HG02759 (cell line): Measurements from ENCODE around the gene MPHOSPH9.

ENCODE experiments used
- ATAC-seq: cut with Tn5 transposase; IDR thresholded peaks from one replicate; pipeline ENCODE4 v1.9.1; 2021; ENCODE audit warnings: mild to moderate bottlenecking, moderate library complexity; ENCODE audit not compliant: unreplicated experiment

MPHOSPH9 gene

DNA sequence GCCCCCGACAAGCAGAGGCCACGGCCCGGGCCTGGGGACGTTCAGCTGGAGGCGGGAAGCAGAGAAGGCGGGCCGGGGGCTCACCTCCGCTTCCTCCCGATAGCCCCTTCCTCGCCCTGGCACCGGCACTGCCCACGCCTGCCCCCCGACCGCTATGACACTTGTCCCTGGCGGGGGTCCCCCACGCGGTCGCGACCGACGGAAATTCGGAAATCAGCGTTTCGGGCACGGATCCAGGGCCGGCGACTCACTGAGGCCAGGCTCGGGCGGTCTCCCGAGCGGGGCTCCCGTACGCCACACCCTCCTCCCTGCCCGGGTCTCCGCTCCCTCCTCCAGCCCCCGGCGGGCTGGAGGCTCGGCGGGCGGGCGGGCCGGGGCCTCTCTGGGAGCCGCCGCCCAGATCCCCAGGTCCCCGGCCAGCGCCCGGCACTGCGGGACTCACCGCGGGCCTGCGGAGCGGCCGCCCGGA, 82.6 kb downstream of the MPHOSPH9 start:
- ATAC-seq: peak; percentile 19

DNA sequence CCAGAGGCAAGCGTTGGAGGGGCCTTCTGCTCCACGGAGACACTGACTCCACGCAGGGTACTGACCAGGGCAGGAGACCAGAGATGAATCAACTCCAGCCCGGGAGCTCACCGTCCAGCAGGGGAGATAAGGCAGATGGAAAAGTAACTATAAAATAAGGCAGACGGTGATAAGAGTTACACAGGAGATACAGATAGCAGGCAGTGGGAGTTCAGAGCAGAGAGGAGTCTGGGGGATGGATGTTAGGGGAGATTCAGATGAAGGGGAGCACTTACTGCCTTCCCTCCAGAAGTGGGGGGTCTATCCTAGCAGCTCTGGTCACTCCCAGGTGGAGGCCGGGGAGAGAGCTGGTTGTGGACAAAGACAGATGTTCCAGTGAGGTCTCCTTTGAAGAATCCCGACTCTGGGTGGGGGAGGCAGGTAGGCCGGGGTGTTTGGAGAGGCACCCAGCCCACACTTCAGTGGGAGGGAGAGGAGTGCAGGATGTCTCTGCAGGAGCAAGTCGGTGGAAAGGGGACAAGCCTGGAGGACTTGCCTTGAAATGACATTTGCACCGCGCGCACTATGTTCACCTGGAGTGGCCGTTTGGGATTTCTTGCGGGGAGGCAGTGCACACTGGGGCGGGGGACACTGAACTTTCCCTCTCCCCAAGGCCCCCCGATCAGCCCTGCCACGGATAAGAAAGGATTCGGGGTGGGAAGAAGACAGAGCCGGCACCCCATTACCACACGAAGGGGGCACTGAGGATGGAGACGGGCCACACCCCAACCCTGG, 83.3 kb downstream of the MPHOSPH9 start:
- ATAC-seq: no peak

DNA sequence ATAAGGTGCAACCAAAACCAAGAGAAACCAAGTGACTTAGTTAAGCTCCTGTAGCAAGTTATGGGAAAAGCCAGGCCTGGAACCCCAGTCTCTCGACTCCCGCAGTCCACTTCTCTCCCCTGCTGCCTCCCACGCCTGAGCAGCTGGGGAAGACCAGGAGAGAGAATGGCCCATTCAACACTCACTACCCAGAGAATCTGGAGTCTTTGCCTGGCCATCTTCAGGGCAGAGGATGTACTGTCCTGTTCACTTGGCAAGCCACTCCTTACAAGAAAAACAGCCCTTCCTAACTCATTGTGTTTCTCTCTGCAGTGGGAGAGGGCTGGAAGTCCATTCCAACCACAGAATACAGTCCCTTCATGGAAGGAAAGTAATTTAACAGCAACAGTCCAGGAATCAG, 83.9 kb downstream of the MPHOSPH9 start:
- no peak for ATAC-seq

DNA sequence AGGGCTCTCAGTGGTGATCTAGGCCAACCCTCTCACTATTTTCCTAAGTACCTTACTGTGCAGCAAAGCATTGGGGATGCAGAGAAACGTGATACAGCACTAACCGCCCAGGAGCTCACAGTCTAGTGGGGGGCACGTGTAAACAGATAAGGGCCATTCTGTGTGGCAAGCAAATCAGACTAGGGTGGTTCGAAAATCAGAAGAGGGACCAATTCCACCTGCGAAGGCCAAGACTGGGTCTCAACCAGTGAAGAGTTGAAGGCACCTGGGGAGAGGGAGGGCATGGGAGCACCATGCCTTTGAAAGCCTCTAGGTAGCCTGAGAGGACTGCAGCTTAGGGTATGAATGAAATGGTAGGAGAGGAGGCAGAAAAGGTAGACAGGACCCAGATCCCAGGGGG, 84.3 kb downstream of the MPHOSPH9 start:
- no peak for ATAC-seq

DNA sequence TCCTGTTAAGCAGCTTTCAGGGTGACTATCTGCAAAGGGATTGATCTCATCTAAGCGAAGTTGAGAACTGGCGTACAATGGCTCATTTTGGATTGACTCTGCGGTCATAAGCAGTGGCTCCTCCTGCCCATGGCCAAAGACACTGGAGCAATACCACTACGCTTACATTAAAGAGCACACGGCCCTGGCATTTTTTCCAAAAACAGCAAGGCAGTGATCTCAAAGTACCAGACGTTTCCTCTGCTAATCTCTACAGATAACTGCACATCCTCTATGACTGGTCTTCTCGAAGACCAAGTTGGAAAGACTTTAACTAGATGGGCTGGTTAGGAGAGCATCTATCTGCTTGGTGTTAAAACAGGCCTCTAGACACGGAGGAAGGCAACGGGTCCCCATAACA, 84.7 kb downstream of the MPHOSPH9 start:
- ATAC-seq: no peak

DNA sequence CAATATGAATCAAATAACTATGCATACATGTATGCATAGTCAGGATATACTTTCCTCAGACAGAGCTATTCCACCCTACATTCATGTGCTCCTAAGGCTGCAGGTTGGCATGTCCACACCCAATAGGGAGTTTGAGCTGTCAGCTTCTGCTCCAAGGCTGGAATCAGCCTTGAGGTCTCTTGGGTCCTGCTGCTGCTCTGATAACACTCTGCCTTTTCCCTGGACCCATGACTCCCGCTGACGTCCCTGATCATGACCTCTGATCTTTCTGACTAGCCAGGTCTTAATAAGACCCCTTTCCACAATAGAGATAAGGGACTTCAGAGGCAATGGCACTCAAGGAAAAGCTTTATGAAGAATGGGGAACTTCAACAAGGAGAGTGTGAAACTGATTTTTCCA, 87.7 kb downstream of the MPHOSPH9 start:
- no peak for ATAC-seq

DNA sequence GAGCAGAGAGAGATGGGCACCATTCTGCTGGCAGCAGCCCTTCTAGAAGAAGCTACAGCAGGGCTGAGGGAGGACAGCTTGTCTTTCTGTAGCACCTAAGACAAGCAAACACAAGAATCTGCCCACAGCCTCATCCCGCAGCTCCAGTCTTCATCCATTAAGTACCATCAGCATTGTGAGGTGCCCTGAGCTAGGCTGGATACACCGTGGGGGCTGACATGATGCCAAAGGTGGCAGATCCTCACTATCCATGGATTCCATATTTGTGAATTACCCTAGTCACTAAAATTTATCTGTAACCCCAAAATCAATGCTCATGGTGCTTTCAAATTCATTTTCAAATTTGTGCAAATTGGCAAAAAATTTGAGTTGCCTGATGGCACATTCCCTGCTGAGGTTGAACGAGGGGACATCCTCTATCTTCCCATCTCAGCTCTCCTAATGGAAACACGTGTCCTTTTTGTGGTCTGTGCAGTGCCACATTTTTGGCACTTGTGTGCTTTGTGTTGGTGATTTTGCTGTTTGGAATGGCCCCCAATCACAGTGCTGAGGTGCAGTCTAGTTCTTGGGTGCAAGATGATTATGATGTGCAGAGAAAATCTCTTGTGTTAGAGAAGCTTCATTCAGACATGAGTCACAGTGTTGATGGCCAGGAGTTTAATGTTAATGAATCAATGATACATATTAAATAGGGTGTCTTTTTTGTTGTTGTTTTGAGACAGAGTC, 89.0 kb downstream of the MPHOSPH9 start:
- no peak for ATAC-seq

DNA sequence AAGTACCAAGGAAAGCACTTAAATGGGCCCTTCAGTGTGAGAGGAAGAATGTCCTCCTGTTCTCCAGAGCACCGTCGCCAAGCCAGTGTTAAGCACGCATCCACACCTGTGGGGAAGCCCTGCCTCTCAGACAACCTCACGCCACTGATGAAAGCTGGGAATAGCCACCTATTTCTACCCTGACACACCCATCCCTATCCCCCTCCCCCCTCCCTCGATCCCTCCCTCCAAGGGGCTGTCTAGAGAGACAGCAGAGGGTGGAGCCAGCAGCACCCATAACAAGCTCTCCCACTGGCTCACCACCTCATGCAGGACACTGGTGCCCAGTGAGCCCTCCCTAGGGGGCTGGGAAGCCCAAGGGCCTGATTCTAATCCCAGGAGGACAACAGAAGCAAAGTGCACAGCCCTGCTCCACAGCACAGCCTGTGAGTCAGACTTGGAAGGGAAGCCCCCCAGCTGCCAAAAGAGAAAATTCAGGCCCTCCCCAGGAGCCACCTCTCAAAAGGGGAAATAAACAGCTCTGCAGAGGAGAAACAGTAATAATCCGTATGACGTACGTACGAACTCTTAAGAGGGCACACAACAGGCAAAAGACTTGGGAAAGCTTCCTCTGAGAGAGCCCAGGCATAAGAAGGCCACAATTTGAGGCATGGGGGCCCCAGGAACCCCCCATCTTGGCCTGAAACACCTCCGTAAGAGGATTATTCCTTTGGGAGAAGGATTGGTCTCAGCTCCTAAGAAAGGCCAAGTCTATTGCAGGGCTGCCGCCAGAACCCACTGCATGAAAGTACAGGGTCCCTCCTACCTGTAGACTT, 89.8 kb downstream of the MPHOSPH9 start:
- no peak for ATAC-seq

DNA sequence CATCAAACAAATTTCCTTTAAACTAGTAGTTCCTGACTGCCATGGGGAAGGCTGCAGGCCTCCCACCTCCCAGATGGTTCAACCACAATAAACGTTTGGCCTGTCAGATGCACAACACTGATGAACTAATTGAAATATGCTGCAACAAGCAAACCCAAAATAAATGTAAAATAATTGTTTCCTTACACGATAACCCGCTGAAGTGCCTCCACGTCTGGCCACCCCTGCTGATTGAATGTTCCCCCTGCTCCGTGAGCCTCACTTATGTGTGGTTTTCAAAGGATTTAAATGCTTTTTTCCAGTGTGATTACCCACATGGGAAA, 90.5 kb downstream of the MPHOSPH9 start:
- ATAC-seq: no peak

DNA sequence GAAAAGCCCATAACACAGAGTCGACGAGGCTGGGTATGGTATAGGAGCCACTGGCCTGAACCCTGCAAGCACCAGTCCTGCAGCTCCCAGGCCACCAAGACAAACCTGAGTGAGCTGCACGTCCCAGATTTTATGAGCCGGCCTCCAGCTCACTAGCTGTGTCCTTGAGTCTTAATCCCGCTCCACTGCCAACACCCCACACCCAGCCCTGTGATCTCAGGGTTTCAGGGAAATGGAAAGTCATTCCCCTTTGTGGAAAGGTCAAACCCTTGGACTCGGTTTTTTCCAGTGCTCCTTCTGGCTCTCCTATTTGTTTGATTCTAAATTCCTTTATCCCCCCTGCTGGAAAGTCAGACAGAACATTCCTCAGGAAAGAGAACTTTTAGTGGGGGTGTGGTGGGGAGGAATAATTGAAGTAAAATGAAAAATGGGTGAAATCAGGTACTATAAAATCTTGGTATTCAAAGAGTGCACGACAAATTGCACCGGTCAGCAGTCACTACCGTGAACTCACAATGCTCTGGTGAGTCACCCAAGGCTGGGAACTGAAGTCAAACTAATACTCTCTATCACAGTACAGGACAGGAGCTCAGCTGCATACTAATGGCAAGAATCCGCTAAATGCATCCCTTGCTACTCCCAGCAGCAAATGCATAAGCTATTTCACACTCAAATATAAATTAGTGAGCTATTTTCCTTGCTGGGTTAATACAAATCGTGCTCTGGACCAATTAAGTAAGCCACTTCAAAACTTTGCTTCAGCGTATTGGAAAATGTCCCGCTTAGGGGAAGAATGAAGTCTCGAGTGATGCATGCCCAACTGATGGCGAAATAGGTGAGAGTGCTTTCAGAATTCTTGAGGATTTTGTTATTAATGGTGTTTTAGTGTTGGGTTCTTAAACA, 91.1 kb downstream of the MPHOSPH9 start:
- no peak for ATAC-seq

DNA sequence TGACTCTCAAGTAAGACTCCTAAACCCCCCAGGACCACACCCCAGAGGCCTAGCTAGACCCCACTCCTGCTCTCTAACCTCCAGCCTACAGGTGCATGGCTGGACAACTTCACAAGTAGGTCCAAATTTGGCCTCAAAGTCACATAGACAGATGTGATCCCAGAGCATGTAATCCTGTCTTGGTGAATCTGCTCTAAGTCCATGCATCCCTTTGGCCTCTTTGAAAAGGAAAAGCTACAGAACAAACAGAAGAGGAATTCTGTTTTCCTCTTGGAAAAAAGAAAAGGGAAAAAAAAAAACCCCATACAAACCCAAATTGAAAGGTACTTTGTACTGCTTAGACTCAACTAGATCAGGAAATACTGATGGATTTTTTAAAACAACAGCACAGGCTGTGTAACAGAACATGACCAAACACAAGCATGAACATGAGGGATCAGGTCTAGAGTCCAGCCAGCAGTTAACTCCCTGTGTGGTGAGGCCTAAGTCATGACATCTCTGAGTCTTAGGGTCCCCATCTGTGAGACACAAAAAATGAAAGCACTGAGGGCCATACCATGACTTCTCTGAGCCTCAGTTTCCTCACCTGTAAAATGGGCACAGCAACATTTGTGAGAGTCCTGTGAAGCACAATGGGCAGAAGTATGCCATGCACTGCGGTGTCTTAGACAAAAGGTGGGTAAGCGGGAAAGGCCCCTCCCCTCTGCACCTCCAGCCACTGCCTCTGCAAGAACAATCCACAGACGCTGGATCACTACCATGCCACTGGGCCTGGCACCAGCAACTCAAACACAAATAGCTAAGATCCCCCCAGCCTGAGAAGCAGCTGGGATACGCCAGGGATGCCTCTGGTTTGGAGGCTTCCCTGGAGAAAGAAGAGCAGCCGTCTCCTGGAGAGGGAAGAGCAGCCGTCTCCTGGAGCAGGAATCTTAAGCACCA, 92.0 kb downstream of the MPHOSPH9 start:
- no peak for ATAC-seq

DNA sequence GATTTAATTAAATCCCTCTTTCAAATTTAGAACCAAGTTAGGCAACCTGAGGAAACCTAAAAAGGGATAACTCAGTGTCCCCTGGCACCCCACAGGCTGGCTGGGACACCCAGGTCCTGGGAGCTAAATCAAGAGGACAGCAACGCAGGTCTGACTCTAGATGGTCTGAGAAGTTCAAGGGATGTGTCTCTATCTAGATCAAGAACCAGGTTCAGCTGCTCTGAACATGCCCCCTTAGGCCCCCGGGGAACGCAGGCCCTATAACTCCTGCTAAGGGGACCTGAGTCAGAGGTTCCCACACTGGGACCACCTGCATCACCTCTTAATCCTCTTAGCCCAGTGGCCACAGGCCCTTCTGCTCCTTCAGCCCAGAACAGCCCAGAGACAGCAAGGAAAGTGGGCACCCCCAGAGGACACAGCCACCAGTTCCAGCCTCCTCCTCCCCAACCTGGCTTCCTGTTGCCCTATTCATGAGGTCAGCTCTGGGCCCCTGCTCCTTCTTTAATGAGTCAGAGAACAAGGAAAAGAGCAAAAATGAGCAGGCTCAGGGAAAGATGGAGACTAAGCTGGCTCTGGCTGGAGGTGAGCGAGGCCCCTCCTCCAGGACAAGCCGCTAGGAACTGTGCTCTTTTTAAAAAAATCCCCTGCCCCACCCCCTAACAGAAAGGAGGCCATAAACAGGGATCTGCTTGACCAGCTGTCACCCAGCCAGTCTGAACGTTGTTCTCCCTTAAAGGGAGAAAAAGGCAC, 92.8 kb downstream of the MPHOSPH9 start:
- ATAC-seq: no peak

DNA sequence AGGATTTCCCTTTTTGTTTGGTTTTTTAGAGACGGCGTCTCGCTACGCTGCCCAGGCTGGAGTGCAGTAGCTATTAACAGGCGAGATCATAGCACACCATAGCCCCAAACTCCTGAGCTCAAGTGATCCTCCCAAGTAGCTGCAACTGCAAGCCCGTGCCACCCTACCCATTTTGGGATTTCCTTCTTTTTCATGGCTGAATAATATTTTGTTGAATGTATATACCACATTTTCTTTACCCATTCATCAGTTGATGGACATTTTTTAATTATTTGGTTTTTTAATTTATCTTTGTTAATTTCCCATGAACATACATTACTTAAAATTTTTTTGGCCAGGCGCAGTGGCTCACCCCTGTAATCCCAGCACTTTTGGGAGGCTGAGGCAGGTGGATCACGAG, 97.3 kb downstream of the MPHOSPH9 start:
- ATAC-seq: no peak

DNA sequence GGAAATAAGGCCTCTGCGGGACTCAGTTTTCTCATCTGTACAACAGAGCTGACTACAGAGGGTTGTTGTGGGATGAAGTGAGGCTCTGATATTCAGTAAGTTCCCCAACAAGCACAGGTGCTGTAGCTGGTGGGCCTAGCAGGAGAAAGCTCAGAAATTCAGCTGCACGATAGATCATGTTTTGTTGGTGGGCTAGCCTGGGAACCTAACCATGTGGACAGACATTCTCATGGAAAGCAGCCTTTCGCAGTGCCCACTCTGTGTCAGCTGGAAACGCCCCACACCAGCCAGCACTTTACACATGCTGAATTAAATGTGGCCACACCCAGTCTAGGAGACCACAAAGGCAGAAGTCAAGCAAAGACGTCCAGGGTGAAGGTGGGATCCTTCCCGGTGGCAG, 98.1 kb downstream of the MPHOSPH9 start:
- no peak for ATAC-seq

DNA sequence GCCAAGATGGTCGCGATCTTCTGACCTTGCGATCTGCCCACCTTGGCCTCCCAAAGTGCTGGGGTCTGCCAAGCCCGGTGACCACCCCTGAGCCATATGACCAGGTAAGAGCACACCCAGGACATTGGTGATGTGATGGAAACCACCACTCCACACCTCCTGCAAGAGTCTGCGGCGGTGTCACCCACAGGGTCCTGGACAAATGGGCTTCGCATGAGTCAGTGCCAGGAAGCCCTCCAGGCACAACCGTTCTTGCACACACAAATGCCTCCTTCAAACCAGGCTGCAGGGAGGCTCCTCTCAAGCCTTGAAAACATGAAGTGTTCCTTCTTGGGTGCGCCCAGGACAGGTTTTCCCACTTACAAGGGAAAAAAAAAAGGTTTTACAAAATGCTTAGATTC, 98.7 kb downstream of the MPHOSPH9 start:
- no peak for ATAC-seq

DNA sequence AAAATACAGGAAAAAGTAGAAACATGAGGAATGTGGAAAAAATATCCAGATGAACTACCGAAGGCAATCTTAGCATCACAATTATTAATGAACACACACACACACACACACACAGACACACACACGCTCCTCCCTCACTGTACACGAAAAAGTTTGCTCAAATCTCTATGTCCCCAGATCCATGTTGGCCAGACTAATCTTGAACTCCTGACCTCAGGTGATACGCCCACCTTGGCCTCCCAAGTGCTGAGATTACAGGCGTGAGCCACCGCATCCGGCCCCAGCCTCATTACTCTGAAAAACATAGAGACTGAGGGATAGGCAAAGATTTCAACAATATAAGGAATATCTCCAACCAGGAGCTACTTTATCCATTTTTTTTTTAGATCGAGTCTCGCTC, 99.2 kb downstream of the MPHOSPH9 start:
- no peak for ATAC-seq

DNA sequence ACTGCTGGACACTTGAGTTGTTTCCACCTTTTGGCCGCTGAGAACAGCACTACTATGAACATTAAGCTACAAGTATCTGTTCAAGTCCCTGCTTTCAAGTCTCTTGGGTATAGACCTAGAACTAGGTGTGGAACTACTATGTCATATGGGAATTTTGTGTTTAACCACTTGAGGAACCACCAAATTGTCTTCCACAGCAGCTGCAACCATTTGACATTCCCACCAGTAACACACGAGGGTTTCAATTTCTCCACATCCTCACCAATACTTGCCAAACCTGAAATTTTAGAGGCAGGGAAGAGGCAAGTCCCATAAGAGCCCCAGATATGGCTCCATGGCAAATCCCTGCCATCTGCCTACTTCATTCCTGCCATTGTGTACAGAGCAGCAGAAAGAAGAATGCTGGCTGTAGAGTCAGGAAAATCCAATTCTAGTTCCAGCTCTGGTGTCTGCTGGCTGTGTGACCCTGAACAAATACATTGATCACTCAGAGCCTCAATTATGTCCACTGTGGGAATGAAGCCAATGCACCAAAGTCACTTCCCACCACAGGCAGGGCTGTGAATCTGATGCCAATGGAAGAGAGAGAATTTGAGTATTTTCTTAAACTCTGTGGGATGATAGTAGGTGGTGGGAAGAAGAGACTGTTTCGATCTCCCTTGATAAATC, 99.9 kb downstream of the MPHOSPH9 start:
- ATAC-seq: no peak

DNA sequence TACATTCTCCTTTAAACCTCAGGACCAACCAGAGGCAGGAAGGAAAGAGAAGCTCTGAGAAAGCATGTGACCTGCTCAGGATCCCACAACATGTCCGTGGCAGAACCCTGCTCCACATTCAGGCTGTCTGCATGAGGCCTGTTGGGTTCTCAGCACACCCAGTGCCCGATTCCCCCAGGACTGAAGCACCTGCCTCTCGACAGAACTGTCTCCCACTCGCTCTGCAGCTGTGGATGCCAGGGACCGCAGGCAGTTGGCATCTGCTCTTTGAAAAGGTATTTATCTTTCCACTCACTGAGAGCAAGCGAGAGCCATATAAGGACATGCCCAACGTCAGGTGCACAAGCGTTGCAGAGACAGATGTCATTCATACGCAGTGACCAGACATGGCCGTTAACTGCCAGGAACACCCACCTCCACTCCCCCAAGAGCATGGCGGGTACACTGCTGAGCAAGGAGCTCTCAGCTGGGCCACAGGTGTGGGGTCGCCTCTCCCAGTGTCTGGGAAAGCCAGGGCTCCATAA, 101.0 kb downstream of the MPHOSPH9 start:
- ATAC-seq: no peak
